Measurements from ENCODE around the gene LAMB4.
A peak's percentile ranks its signal among the peaks of the same experiment; 100 is the strongest.

Gene LAMB4, protein sequence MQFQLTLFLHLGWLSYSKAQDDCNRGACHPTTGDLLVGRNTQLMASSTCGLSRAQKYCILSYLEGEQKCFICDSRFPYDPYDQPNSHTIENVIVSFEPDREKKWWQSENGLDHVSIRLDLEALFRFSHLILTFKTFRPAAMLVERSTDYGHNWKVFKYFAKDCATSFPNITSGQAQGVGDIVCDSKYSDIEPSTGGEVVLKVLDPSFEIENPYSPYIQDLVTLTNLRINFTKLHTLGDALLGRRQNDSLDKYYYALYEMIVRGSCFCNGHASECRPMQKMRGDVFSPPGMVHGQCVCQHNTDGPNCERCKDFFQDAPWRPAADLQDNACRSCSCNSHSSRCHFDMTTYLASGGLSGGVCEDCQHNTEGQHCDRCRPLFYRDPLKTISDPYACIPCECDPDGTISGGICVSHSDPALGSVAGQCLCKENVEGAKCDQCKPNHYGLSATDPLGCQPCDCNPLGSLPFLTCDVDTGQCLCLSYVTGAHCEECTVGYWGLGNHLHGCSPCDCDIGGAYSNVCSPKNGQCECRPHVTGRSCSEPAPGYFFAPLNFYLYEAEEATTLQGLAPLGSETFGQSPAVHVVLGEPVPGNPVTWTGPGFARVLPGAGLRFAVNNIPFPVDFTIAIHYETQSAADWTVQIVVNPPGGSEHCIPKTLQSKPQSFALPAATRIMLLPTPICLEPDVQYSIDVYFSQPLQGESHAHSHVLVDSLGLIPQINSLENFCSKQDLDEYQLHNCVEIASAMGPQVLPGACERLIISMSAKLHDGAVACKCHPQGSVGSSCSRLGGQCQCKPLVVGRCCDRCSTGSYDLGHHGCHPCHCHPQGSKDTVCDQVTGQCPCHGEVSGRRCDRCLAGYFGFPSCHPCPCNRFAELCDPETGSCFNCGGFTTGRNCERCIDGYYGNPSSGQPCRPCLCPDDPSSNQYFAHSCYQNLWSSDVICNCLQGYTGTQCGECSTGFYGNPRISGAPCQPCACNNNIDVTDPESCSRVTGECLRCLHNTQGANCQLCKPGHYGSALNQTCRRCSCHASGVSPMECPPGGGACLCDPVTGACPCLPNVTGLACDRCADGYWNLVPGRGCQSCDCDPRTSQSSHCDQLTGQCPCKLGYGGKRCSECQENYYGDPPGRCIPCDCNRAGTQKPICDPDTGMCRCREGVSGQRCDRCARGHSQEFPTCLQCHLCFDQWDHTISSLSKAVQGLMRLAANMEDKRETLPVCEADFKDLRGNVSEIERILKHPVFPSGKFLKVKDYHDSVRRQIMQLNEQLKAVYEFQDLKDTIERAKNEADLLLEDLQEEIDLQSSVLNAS (N-terminal part only)

DNA sequence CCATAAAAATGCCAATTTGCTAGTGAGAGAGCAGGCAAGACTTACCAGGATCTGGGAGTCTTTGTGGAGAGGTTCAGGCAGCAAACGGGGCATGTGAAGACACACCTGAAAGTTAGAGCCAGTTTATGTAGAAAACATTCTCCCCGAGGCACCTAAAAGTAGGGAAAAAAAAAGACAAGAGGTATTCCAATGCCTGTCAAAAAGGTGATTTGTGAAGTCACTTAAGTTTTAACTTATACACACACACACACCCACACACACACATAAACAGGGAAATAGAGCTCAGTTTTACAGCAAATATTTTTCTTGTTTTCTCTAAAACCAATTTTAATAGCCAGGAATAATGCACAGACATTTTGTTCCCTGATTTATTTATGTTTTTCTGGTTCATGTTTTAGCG lies at the start of gene LAMB4:
Gene LAMB4 (minus strand): TSS at position 101 of the 400 bp plus-strand sequence. CDS start 7,197 bp downstream, outside the sequence.
- DNase-seq: no peak

DNA sequence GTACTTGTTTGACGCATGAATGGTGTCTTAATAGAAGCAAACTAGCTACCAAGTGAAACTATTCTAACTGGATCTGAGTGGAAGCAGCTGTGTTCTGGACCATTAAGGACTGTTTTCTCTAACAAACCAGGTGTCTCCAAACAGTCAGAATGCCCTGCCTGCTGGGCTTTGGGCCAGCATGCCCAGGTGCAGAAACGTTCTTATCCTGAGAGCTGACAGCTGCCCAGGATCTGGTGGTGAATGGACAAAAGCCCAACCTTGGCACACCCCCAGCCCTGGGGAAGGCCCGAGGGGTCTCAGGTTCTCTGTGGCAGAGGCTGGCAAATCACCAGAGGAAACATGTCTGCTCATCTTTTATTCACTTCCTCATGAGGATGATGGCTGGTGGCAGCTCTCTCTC lies 48.2 kb upstream of the LAMB4 start:
- no peak for DNase-seq

DNA sequence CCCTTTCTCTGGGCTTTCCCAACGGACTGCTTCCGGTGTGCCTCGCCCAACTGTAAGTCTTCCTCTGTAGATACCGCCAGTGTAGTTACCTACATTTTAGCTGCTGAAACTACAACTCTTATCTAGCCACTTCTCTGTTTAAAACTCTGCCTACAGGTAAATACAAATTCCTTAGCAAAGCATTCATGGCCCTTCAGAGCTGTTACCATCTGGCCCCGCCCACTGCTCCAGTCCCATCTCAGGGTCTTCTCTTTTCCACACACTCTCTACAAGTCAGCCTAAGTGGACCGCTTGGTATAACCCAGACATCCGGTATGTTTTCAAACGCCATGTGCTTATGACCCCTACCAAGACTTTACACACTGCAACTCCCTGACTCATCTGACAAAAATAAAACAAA lies 41.0 kb upstream of the LAMB4 start:
- DNase-seq: no peak

DNA sequence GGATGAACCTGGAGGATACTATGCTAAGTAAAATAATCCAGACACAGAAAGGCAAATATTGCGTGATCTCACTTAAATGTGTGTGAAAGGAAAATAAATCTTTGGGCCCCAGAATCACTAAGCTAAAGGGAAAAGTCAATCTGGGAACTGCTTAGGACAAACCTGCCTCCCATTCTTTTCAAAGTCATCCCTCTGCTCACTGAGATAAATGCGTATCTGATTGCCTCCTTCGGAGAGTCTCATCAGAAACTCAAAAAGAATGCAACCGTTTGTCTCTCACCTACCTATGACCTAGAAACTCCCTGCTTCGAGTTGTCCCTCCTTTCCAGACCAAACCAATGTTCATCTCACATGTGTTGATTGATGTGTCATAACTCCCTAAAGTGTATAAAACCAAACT lies 40.1 kb upstream of the LAMB4 start:
- DNase-seq: no peak

DNA sequence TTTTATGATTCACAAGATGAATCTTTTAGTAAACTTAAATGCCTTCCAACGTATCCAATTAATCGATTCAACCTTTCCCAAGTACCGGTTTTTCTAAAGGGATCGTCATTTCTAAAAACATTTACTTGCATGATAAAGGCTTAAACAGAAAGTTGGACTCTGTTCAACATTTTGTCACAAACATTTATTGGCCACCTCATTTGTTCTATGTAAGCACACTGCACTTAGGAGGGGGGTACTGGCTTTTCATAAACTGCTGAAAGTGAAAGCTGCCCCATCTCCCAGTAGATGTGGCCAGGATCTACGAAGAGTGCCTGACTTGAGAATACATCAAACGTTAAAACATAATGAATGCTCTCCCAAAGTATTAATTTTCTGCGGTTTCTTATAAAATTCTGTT lies 37.3 kb upstream of the LAMB4 start:
- no peak for DNase-seq

DNA sequence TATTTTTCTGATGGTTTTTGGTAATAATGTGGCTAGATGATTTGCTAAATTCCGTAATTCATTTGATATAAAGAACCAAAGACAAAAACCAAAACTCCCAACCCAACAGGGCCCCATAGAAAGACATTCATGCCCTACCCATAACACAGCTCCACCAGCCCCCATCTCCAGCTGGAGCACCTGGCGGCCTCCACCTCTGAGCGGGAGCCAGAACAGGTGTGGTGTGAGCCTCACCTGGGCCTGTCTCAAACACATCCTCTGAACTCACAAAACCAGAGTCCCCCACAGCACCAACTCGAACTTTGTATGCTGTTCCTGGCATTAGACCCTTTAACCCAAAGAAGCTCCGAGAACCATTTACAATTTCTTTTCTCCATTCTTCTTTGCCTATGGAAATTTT lies 36.5 kb upstream of the LAMB4 start:
- DNase-seq: no peak

DNA sequence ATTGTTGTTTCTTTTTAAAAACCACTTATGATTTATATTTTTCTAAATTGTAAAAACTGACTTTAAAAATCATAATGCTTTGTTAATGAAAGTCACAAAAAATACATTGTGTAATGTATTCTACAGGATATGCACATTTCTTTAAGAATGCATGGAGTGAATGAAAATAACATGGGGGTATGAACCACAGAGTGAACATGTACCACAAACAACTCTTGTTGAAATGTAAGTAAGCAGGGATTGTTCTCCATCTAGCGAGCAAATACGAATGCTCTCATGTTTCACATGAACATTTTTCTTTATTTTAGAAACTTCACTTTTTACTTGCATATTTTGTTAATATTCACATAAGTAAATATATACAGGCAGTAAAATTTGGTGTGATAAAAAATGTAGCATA lies 35.6 kb upstream of the LAMB4 start:
- no peak for DNase-seq

DNA sequence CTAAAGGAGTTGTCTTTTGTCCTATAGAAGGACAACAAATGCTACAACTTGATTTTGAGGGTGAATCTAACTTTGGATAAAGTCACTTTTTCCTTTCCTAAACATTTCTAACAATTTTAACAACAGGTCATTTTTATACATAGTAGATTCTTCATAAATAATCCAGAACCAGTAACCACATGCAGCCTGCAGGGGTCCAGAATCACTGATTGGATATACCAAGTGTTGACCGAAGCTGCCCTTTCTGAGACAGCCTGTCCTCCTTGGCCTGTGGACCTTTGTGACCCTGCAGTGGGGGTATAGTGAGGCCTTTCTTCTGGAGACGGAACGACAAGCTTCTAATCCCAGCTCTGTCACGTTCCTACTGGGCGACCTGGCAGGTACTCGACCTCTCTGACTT lies 34.8 kb upstream of the LAMB4 start:
- no peak for DNase-seq

DNA sequence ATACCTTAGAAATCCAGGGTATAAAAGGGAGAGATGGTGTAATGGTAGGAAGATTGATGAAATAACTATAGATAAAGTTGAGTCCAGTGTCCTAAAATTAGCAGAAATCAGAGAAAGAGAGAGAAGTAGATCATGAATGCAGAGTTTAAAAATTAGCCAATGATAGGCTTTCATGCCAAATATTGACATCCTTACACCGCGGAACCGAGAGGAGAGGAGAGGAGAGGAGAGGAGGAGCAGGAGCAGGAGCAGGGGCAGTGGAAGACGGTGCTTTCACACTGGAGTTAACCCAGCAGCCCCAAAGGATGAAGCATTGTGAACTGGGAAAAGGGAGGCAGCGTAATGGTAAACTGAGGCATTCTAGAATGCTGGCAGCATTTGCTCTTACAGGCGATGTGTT lies 34.2 kb upstream of the LAMB4 start:
- DNase-seq: no peak

DNA sequence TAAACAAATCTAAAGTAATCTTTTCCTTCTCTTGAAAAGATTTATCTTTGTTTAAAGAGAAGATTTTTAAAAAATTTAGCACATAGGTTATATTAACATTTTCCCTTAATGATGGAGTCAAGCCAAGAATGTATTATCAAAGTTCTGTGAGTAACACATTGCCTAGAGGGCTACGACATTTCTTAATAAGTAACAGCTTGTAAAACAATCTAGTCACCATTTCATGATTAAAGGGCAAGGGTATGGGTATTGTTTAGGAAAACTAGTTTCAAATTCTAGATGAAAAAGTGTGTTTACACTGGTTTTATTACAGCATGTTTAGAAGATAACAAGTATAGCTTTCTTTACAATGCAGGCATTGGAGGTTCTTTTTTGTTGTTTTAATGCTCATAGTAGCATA lies 28.6 kb upstream of the LAMB4 start:
- DNase-seq: no peak

DNA sequence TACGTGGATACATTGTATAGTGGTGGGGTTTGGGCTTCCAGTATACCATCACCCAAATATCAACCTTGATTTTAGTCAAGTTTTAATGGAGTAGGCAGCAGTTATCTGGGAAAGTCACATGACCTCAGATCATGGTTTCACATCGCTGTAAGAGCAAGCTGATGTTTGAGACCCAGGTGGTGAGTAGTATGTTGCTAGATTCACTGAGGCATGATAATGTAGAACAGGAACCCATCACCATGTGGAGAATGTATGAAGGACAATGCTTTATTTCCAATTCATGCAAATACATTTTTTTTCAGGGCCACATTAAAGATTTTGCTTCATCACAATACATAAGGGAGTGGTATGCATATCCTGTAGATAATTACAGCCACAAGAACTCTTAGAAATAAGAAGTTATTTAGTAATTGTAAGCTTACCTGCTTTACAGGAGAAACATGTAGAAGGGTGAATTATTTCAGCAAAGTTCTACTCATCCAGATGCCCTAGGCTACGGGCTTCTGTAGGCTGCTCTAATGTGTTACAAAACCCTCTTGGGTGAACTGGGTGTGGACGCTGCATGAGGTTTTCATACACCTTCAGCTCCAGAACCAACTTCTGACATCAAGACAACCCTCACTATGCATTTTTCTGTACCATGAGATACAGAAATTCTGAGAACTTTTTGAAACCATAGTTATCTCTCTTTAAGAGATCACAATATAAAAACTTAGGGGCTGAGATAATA lies 27.6 kb upstream of the LAMB4 start:
- no peak for DNase-seq

DNA sequence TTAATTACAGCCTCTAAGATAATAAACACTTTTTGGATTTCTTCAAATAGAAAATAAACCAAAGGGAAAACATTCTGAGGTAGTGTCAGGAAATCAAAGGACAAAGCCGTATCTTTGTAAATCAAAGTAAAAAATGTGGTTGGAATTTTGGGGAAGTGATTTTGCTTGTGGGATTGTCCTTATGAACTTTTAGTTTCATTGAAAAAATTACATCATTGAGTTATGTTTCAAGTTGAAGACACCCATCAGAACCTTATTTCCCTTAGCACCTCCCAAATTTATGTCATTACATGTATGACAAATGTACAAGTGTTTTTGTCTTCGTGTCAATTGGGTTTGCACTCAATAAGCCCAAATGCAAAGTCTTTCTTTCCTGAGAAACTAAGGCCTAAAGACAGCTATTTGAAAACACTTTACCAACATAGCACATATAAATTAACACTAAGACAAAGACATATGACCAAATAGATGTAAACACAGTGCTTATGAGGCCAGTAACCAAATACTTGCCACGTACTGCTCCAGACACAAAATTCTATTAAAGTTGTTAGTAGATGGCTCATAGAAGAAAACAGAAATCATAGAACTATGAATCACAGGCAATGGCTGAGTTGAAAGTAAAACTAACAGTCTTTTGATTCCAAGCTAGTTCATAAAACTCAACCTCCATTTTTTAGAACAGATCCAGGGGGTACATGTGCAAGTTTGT lies 26.9 kb upstream of the LAMB4 start:
- peak; percentile 41 to 56 for DNase-seq

DNA sequence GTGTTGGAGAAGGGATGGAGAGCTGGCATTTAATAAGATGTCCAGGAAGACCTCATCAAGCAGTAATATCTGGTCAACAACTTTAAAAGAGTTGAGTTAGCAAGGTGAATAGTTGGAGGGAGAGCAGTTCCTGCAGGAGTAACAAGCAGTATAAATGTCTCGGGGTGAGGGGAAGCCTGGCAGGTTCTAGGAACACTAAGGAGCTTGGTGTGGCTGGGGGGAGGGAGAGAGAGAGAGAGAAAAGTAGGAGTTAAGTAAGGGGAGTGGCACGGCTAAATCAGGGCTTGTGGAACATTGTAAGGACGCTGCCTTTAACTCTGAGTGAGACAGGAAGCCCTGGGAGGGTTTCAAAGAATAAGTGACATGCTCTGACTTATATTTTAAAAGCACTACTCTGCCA lies 22.0 kb upstream of the LAMB4 start:
- no peak for DNase-seq

DNA sequence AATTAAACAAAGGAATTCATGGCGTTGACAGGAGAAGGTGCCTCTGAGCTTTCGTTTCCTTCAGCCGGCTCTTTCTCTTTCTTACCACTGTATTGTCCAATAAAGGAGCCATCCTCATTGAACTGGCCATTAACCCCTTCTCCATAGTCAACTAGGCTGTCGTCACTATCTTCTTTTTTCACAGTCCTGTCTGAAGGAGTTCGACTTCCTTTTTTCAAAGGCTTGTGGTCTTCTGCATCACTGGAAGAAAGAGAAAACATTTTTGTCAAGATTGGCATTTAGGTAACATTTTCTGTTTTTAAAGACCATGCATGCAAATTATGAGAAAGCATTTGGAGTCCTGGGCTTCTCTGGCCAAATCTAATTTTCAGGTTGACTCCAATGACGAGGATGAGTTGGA lies 19.7 kb upstream of the LAMB4 start:
- DNase-seq: no peak

DNA sequence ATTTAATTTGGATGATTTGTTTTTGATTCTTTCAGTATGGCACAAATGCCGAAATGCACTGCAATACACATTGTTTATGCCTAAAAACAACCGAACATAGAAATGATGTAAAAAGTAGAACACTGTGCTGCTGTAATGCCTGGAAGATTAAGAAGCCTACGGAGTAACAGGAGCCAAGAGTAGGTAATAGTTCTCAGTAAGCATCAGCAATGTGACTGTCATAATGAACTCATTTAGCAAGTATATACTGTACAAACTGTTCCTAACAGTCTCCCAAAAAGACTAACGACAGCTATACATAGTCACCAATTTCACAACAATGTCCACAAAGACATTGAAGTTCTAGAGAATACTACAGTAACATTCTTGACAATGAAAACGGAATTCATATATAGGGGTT lies 19.0 kb upstream of the LAMB4 start:
- DNase-seq: no peak

DNA sequence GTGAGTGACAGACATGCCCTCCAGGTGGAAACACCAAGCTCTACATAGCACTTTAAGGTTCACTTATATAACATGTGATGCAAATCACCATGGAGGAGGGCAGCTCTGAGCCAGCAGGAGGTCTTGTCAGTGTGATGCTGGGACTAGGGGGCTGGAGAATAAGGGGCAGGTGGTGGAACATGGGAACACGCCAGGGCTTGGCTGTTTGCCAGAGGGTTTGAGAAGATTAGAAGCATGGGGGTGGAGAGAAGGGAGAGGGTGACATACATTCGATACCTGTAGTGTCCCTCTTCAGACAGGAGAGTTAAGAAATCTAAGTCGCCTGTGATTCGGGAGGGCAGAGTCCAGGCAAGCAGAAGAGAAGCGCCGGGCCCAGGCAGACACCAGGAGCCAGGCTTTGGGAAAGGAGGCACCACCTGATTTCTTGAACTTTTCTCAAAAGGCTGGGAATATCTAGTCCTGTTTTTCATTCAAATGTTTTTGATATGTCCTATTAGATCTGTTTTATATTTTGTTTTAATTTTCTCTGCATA lies 16.9 kb upstream of the LAMB4 start:
- no peak for DNase-seq

DNA sequence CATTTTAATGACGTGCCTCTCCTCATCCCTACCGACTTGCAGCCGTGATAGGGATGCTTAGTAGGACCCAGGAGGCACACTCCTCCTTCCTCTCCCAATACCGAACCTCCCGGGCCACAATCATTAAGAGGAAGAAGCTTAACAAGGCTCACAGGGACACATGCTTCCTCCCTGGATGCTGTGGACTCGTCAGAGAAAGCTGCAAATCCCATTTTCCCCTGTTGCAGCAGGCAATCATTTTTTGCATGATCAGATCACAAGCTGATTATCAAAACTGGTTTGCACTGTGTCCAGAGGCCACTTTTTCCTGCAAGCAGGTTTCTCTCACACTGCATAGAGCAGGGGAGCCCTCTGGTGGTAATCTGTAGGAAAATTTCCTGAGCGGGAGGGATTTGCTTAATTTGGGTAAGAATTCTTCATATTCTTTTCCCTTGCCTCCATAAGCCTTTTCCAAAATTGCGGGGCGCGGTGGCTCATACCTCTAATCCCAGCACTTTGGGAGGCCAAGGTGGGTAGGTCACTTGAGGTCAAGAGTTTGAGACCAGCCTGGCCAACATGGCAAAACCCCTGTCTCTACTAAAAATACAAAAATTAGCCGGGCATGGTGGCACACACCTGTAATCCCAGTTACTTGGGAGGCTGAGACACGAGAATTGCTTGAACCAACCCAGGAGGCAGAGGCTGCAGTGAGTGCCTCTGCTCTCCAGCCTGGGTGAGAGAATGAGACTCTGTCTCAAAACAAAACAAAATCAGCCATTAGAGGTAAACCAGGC lies 16.1 kb upstream of the LAMB4 start:
- DNase-seq: peak; percentile 24 to 82

DNA sequence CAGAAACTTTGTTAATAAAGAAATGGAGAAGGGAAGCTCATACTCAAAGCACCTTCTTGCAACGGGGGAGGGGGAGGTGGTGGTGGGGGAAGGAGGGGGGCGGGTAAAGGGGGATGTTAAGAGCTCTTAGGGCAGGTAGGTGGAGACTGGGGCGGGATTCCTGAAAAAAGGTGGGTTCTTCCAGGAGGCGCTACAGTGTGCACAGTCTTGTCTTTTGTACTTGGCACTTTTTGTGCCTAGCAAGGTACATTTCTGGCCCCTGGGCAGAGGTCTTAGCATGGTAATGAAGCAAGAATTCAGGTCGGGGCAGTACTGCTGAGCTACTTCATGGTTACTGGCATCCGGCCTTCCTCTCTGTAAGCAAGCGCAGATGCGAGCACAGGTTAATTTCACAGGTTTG lies 15.2 kb upstream of the LAMB4 start:
- no peak for DNase-seq

DNA sequence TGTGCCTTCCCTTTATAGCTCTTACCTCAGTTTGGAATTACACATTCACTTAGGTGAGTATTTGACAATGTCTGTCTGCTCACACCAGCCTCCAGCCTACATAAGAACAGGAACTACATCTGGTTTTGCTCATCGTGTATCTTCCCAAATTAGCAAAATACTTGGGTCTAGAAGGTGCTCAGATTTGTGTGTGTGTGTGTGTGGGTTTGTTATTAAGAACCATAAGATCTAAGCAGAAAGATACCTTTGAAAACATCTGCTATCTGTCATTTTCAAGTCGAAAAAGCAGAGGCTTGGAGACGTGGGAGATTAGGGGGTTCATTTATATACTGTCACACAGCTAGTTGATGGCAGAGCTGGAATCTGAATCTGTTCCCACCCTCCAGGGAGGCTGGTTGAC lies 14.8 kb upstream of the LAMB4 start:
- DNase-seq: no peak

DNA sequence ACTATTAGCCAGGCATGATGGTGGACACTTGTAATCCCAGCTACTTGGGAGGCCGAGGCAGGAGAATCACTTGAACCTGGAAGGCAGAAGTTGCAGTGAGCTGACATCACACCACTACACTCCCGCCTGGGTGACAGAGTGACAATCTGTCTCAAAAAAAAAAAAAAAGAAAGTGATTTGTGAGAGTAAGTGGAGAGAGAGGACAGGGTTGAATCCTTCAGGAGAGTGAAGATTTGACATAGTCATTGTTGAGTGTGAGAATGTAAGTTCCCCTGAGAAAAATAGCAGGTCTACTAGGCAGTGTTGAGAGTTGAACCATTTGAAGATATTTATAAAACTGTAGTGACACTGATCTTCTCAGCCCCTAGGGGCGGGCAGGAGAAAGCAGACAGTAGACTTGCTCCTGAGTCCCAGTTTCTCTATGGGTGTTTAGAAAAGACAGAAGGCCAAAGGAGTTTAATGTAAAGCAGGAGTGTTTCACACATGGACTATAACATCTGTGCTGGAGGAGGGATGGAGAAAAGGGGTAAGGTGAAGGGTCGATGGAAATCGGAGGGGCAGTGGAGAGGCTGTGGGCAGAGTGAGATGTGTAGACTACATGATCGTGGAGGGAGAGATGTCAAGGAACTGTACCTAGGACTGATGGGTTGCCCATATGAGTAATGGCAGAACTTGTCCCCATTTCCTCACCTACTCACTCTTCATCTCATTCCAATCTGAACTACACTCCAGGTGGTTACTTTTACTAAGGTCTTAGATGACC lies 13.7 kb upstream of the LAMB4 start:
- DNase-seq: no peak

All from inflammatory macrophage treated with lipopolysaccharide for 1 hour (primary cell).